Spleen (tissue), 11 donors: Measurements from ENCODE around the gene NRG3. TPM values are rescaled to one million over a fixed set of nuclear protein-coding genes. Genes with fewer than 3 reads are reported as not detected.

Source experiments
- DNase-seq: peaks from one replicate; pipeline ENCODE4 v3.0.0-alpha.2; 2020
- H3K27ac ChIP-seq, 8 donors: fragments of 200-600 bp; sonication (generic) in 7 of 8; 1 replicate in 4 of 8; 2 replicates in 4 of 8; pipeline versions ENCODE4 v1.5.0 to v1.8.0; 2016 to 2021; ENCODE audit warnings: inconsistent platforms in 4 of 8, mild to moderate bottlenecking in 4 of 8, moderate library complexity in 1 of 8
- H3K27me3 ChIP-seq, 7 donors: fragments of 200-600 bp; sonication (generic) in 6 of 7; replicated peaks in 1 of 7; 1 replicate in 4 of 7; 2 replicates in 3 of 7; pipeline versions ENCODE4 v1.5.0 to v1.8.0; 2016 to 2021; ENCODE audit warnings: inconsistent platforms in 3 of 7, mild to moderate bottlenecking in 1 of 7
- H3K36me3 ChIP-seq, 6 donors: fragments of 200-600 bp; sonication (generic) in 5 of 6; 1 replicate in 4 of 6; 2 replicates in 2 of 6; pipeline versions ENCODE4 v1.5.0 to v1.8.0; 2016 to 2021; ENCODE audit warnings: inconsistent platforms in 2 of 6
- H3K4me1 ChIP-seq, 6 donors: fragments of 200-600 bp; sonication (generic) in 5 of 6; 1 replicate in 3 of 6; 2 replicates in 3 of 6; pipeline versions ENCODE4 v1.5.0 to v1.8.0; 2016 to 2021; ENCODE audit warnings: inconsistent platforms in 3 of 6
- H3K4me3 ChIP-seq, 8 donors: fragments of 200-600 bp; sonication (generic) in 7 of 8; 1 replicate in 4 of 8; 2 replicates in 4 of 8; pipeline versions ENCODE4 v1.5.0 to v1.8.0; 2016 to 2021; ENCODE audit warnings: inconsistent platforms in 4 of 8, mild to moderate bottlenecking in 4 of 8, moderate library complexity in 2 of 8
- H3K9me3 ChIP-seq, 8 donors: fragments of 200-600 bp; sonication (generic) in 7 of 8; 1 replicate in 4 of 8; 2 replicates in 4 of 8; pipeline versions ENCODE4 v1.5.0 to v1.8.0; 2016 to 2021; ENCODE audit warnings: inconsistent platforms in 4 of 8
- POLR2A ChIP-seq, 3 donors: fragments of 450-650 bp; IDR thresholded peaks; one replicate each; pipeline ENCODE4 v1.5.1; 2017; ENCODE audit warnings: antibody characterized with exemption in 3 of 3, mild to moderate bottlenecking in 1 of 3
- POLR2AphosphoS5 ChIP-seq, 3 donors: sonication (generic); formaldehyde crosslinking; IDR thresholded peaks; one replicate each; pipeline ENCODE4 v1.5.1; 2017; ENCODE audit warnings: antibody characterized with exemption in 3 of 3
- WGBS, 5 donors: extraction: QIAGEN DNeasy Blood & Tissue Kit in 3 of 5; methylation state at CpG; one replicate each; pipeline versions ENCODE4 v1.1.5 to v1.1.7; 2013 to 2018; 5-methylcytosine and 5-hydroxymethylcytosine counted together
- intact Hi-C: fragments of 100-400 bp; cut with DNase I; formaldehyde crosslinking; loops from one replicate; pipeline ENCODE4 v1.15.0; 2023; ENCODE audit warnings: low total_unique reads
- polyA plus RNA-seq, 3 donors: library from polyadenylated mRNA; stranded (reverse); fragments of 200-250 nt; gene quantifications; one replicate each; pipeline ENCODE4 v1.2.1, GENCODE V29; 2013
- total RNA-seq, 7 donors: library from RNA; depleted of rRNA in 3 of 7; stranded (reverse); fragments of >200 nt in 3 of 7; fragmentation: NEBNext Ultra II Directional in 4 of 7; extraction: Animal tissue kit (Norgen Biotek cat#: 25700) in 4 of 7; gene quantifications; one replicate each; pipeline versions ENCODE4 v1.1.0 to v1.2.1, GENCODE V29; 2016 to 2021
- TF ChIP-seq, protein P1 (sequence below), 11 experiments: fragments of 200-600 bp in 7 of 11; fragments of 450-650 bp in 4 of 11; sonication (generic) in 4 of 11; IDR thresholded peaks in 8 of 11; conservative IDR thresholded peaks in 3 of 11; 1 replicate in 7 of 11; 2 replicates in 4 of 11; pipeline versions ENCODE4 v1.4.0 to v1.8.0; 2016 to 2021; ENCODE audit warnings: antibody characterized with exemption in 11 of 11, inconsistent platforms in 4 of 11, mild to moderate bottlenecking in 1 of 11
- donor health status: healthy with polysubstance abuse.
- donor health status: DM: no; HTN: no; CAD: no; lungs with moderate emphysema.
- donor health status: DM: no; HTN: no; CAD: no.
- donor health status: Bipolar disorder and iron deficiency.
- donor health status: healthy.
- donor health status: DM: no; HTN: no; CAD: no.
- donor health status: DM: yes; HTN: yes; CAD: no.

Gene NRG3
- total and polyA plus RNA-seq, 10 donors = 0.10 to 0.22 (median 0.21) TPM; not detected in 7

DNA sequence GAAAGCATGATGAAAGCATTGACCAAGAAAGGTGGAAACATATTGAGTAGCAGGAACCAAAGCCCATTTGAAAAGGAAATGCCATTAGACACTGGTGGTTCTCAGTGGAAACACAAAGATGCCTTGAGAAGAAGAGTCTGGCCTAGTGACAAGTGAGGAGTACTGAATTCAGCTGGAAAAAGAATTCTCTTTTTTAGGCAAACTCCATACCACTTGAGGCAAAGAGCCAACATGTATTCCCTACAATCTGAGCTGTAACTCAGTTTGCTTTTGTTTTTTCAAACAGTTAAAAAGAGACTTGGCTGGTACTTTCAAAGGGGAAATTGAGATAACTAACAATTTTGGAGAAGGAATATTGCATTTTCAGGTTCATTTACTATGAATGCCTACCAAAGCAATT lies 624.0 kb downstream of the NRG3 start:
- no peaks in the 10 kb centered on the region for H3K4me1 ChIP-seq
- no peaks in the 10 kb centered on the region for H3K27me3 ChIP-seq
- no peak for DNase-seq
- H3K9me3 ChIP-seq = peaks cover 0 to 8% (median 0%) of the 10 kb centered on the region in 8 donors
- H3K4me3 ChIP-seq = no peak overlapping the region
- no peaks in the 10 kb centered on the region for H3K36me3 ChIP-seq
- TF ChIP-seq POLR2A (IDR thresholded peaks at IDR 0.05) (no peak), POLR2AphosphoS5 (IDR thresholded peaks at IDR 0.05) (no peak)
- TF ChIP-seq, protein P1, sequence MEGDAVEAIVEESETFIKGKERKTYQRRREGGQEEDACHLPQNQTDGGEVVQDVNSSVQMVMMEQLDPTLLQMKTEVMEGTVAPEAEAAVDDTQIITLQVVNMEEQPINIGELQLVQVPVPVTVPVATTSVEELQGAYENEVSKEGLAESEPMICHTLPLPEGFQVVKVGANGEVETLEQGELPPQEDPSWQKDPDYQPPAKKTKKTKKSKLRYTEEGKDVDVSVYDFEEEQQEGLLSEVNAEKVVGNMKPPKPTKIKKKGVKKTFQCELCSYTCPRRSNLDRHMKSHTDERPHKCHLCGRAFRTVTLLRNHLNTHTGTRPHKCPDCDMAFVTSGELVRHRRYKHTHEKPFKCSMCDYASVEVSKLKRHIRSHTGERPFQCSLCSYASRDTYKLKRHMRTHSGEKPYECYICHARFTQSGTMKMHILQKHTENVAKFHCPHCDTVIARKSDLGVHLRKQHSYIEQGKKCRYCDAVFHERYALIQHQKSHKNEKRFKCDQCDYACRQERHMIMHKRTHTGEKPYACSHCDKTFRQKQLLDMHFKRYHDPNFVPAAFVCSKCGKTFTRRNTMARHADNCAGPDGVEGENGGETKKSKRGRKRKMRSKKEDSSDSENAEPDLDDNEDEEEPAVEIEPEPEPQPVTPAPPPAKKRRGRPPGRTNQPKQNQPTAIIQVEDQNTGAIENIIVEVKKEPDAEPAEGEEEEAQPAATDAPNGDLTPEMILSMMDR (IDR thresholded peaks at IDR 0.05 in 8 of 11, conservative IDR thresholded peaks at IDR 0.05 in 3 of 11) = no peak
- intact Hi-C loops = no loop called here
- no peak overlapping the region for H3K27ac ChIP-seq

DNA sequence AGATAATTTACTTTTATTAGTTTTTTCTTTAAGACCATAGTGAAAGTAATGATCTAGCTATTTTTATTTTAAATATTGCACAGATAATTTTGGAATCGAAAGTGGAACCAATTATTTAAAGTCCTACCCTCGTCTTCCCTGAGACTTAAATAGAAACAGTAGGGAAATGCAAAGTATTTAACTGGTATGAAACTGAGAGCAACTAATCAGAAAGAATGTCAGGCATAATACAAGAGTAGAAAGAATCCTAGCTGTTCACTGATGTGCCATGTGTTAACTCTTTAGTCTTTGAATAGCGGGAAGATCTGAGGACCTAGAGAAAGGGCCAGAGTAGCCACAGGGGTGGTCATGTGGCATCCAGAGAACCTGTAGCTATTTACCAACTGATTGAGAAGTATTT lies 630.0 kb downstream of the NRG3 start:
- no peaks in the 10 kb centered on the region for H3K9me3 ChIP-seq
- TF ChIP-seq, protein P1 (IDR thresholded peaks at IDR 0.05 in 8 of 11, conservative IDR thresholded peaks at IDR 0.05 in 3 of 11) = no peak
- no peak for TF ChIP-seq POLR2A (IDR thresholded peaks at IDR 0.05)
- TF ChIP-seq POLR2AphosphoS5 (IDR thresholded peaks at IDR 0.05) = no peak
- no peaks in the 10 kb centered on the region for H3K27me3 ChIP-seq
- H3K4me1 ChIP-seq = no peaks in the 10 kb centered on the region
- no peak overlapping the region for H3K27ac ChIP-seq
- WGBS, 5 donors = 67 to 69% (median 68%) methylated on average over 3 of the region's 3 CpGs
- intact Hi-C loops = no loop called here
- no peak overlapping the region for H3K4me3 ChIP-seq
- no peak for DNase-seq
- no peaks in the 10 kb centered on the region for H3K36me3 ChIP-seq

DNA sequence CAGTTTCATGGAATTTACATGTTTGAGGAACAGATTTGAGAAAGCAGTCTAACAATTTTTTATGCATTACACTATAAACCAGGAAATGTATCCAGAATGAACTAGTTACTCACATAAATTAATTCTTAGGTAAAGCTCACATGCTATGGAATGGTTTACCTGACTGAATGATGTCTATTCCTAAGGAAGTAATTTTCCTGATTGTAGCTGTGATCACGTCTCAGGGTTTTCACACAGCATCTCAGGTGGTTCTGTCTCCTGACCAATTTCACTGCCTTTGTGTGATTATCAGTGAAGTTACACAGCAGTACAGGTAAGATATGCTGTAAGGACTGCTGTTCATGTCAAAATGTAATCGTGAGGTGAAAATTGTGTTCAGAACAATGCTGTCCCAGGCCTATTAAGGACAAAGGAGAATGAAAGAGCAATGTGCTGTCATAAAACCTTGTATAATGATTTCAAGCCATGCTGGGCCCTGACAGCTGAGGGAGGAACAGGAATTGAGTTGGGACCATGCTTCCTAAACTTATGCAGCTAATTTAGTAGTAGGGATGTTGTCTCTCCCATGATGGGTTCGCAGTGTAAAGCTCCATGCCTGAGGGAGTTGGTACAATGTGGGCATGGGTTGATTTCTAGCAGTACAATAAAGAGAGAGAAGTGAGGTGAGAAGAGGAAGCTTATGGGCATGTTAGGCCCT lies 631.8 kb downstream of the NRG3 start:
- Histone ChIP-seq H3K4me1 (no peaks in the 10 kb centered on the region), H3K36me3 (no peaks in the 10 kb centered on the region), H3K27ac (no peak overlapping the region), H3K9me3 (peaks cover 0 to 5% (median 0%) of the 10 kb centered on the region in 8 donors), H3K4me3 (no peak overlapping the region), H3K27me3 (no peaks in the 10 kb centered on the region)
- no peak for TF ChIP-seq POLR2AphosphoS5 (IDR thresholded peaks at IDR 0.05)
- TF ChIP-seq, protein P1 (IDR thresholded peaks at IDR 0.05 in 8 of 11, conservative IDR thresholded peaks at IDR 0.05 in 3 of 11) = no peak
- TF ChIP-seq POLR2A (IDR thresholded peaks at IDR 0.05) = no peak
- intact Hi-C loops = no loop called here
- 71 to 84% (median 74%) methylated on average over 3 of the region's 3 CpGs for WGBS, 5 donors
- DNase-seq = no peak

DNA sequence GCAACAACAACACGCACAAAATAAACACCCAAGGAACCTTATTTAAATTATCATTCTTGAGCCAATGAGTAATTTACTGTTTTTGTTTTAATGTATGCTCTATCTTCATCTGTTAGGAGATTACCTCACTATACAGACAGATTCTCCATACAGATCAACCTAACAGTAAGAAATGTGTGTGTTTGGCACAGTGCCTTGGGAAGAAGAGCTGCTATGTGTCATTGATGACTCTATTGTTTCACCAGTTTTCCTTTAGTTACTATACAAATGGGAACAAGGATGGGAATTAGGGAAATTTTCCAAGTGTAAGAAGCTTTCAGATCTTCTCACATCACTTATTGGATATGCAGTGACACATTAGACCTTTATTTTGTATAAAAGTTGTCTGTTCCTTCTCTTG lies 640.3 kb downstream of the NRG3 start:
- Histone ChIP-seq H3K4me3 (no peak overlapping the region), H3K4me1 (no peaks in the 10 kb centered on the region), H3K27me3 (no peaks in the 10 kb centered on the region), H3K9me3 (peaks cover 0 to 15% (median 2%) of the 10 kb centered on the region in 8 donors), H3K27ac (no peak overlapping the region), H3K36me3 (no peaks in the 10 kb centered on the region)
- WGBS, 5 donors = 77 to 94% (median 87%) methylated on average over 1 of the region's 1 CpG
- TF ChIP-seq POLR2A (IDR thresholded peaks at IDR 0.05) = no peak
- DNase-seq = no peak
- intact Hi-C loops = no loop called here
